HG03342 (cell line): ENCODE data around the gene SPDYC.

Experiments used
- ATAC-seq: cut with Tn5 transposase; IDR thresholded peaks from one replicate; pipeline ENCODE4 v1.9.1; 2021; ENCODE audit warnings: mild to moderate bottlenecking, moderate library complexity; ENCODE audit not compliant: unreplicated experiment

SPDYC gene

GRCh38 chr11:65204646-65205601 is 34.9 kb downstream of the SPDYC start:
- ATAC-seq: no peak

GRCh38 chr11:65205602-65205967 is 35.6 kb downstream of the SPDYC start:
- ATAC-seq: no peak

GRCh38 chr11:65206441-65206841 is 36.4 kb downstream of the SPDYC start:
- no peak for ATAC-seq

GRCh38 chr11:65206901-65207300 is 36.9 kb downstream of the SPDYC start:
- ATAC-seq: no peak

- no peak for ATAC-seq
These were observed 38.1 kb downstream of the SPDYC start for GRCh38 chr11:65207918-65208784.

DNA sequence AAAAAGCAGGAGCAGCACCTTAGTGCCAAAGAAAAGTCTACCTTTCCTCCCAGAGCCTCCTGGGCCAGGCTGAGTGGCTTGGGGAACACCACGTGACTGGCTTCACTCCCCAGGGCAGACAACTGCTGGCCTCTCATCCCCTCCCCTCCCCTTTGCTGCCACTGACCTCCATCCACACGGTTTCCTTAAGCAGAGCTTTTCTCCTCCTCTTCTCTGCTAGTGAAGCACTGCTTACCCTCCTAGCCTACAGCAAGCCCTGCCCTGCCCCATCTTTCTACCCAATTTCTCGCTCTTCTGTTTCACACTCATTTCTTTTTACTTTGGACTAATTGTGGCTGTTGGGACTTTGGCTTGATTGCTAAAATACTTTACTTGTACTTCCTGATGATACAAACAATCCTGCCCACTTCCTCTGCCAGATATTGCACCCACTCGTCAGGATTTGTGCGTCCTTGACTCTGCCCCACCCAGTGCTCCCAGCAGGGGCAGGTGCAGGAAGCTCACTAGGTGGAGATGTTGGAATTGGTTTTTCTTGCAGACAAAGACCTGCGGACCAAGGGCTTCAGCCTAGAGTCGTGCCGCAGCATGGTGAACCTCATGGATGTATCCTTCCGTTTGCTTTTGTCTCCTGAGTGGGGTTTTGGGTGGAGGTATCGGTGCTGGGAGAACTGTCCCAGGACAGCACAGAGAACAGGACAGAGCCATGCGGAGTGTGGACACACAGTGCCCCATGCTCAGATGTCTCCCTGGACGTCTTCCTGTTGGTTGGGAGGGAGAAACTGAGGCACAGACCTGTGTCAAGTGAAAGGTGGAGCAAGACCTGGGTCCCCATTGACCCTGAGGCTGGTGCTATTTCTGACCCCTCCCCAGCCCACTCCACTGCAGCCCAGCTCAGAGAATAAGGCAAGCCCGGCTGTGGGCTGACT is 39.0 kb downstream of the SPDYC start:
- ATAC-seq: no peak

DNA sequence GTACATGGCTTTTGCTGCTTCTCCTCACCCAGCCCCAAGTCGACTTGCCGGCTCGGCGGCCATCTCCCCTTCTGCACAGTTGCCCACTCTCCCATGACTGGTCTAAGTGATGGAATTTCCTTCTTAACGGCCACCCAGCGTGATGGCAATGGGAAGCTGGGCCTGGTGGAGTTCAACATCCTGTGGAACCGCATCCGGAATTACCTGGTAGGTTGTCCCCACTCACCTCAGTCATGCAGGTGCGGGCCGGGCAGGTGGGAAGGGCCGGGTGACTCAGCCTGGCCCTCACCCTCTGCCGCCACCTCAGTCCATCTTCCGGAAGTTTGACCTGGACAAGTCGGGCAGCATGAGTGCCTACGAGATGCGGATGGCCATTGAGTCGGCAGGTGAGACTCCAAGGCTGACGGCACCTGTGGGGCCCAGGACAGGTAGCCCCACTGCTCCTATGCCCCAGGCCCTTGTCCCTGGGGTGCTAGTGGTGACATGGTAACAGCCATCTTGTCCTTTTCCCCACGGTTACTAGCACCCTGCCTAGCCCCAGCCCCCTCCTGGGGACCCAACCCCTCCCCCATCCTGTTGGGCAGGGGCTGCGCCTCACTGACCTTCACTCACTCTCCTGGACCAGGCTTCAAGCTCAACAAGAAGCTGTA is 39.8 kb downstream of the SPDYC start:
- no peak for ATAC-seq

GRCh38 chr11:65210361-65210731 is 40.3 kb downstream of the SPDYC start:
- ATAC-seq: no peak

DNA sequence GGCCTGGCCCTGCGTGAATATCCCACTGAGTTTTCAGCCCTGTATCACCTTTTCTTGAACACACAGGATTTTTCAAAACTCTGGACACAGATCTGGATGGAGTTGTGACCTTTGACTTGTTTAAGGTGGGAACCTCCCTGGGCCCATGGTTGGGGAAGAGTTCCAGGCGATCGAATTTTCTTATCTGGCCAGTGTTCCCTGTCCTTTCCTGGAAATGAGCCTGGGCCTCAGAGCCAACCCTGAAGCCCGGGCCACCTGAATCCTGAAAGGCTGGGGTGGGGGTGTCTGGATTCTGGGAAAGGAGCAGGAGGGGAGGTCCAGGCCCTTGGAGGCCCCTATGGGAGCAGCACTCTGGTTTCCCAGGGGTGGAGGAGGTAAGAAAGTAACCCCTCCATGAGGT is 40.7 kb downstream of the SPDYC start:
- ATAC-seq: no peak

- no peak for ATAC-seq
These were observed 41.5 kb downstream of the SPDYC start for GRCh38 chr11:65211293-65212105.

DNA sequence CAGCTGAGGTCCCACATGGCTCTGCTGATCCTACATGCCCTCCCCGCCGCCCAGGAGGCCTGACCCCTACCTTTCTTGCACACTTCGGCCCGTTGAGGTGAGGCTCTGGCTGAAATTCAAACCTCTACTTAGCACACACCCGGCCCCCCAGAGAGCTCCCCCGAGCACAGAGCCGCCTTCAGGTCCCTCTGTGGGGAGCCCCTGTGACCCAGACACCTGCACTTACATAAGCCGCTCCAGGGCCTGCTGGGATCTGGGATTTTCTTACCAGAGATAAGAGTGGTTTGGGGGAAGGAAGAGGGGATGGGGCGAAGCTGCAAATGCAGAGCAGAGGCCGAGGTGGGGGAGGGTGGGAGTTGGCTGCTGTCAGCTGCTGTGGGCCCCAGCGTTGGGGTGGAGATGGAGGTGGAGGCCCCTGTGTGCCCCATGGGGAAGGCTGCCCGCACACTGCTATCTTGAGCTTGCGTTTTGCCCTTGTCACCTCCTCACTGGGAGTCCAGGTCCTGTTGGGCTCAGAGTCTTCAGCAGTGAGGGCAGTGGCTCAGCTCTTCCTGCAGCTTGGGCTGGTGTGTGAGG is 42.3 kb downstream of the SPDYC start:
- ATAC-seq: no peak

DNA sequence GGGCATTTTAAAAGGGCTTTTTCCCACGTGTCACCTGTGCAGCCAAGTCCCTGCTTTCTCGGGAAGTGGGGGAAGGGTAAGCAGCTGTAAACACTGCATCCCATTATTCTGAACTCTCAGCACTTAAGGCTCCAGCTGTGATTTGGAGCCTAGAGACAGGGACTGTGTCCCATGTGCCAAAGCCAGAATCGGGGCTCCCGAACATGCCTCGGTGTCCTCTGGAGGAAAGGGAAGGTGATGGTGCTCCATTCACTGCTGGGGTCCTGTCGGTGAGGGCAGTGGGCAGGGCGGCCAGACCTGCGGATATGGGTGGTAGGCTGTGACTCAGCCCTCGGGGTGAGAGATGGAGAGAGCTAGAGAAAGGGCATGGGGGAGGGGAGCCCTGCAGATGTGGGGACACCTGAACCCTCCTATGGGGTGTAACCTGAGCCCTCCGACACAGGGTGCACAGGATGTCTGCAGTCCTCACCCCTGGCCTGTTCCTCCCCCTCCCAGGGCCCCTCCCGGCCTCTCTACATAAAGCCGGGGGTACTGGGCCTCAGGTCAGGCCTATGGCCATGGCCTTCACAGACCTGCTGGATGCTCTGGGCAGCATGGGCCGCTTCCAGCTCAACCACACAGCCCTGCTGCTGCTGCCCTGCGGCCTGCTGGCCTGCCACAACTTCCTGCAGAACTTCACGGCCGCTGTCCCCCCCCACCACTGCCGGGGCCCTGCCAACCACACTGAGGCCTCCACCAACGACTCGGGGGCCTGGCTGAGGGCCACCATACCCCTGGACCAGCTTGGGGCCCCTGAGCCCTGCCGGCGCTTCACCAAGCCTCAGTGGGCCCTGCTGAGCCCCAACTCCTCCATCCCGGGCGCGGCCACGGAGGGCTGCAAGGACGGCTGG is 43.5 kb downstream of the SPDYC start:
- ATAC-seq: no peak

DNA sequence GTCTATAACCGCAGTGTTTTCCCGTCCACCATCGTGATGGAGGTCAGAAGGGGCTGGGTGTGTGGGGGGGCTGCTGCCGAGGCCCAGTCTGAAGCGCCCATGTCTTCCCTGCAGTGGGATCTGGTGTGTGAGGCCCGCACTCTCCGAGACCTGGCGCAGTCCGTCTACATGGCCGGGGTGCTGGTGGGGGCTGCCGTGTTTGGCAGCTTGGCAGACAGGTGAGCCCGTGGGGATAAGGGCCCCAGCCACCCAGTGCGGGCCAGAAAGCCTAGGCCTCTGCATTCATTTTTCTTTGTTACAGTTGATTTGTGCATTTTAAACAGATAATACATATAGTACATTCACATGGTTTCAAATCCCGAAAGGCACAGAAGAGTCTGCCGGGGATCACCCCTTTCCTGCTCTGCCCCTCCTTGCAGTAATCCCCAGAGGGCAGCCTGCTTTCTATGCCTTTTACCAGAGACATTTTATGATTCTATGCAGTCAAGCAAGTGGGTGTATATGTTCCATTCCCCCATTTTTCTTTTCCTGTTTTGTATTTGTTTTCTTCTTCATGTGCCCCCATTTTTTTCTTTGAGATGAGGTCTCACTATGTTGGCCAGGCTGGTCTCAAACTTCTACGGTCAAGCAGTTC is 44.3 kb downstream of the SPDYC start:
- ATAC-seq: no peak

- ATAC-seq: no peak
These were observed 45.5 kb downstream of the SPDYC start for GRCh38 chr11:65215441-65216076.

DNA sequence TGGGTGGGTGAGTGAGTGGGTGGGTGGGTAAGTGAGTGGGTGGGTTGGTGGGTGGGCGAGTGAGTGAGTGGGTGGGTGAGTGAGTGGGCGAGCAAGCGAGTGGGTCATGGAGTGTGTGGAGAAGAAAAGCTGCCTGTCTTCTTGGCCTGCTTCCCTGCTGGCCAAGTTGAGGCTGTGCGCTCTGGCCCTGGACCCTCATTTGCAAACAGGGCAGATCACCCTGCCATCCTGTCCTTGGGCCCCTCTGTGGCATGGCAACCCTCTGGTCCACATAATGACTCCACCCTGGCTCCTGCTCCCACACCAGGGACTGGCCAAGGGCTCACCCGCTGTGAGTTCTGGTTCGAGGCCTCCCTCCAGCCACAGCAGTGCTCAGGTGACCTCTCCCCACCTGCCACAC is 46.8 kb downstream of the SPDYC start:
- ATAC-seq: no peak

DNA sequence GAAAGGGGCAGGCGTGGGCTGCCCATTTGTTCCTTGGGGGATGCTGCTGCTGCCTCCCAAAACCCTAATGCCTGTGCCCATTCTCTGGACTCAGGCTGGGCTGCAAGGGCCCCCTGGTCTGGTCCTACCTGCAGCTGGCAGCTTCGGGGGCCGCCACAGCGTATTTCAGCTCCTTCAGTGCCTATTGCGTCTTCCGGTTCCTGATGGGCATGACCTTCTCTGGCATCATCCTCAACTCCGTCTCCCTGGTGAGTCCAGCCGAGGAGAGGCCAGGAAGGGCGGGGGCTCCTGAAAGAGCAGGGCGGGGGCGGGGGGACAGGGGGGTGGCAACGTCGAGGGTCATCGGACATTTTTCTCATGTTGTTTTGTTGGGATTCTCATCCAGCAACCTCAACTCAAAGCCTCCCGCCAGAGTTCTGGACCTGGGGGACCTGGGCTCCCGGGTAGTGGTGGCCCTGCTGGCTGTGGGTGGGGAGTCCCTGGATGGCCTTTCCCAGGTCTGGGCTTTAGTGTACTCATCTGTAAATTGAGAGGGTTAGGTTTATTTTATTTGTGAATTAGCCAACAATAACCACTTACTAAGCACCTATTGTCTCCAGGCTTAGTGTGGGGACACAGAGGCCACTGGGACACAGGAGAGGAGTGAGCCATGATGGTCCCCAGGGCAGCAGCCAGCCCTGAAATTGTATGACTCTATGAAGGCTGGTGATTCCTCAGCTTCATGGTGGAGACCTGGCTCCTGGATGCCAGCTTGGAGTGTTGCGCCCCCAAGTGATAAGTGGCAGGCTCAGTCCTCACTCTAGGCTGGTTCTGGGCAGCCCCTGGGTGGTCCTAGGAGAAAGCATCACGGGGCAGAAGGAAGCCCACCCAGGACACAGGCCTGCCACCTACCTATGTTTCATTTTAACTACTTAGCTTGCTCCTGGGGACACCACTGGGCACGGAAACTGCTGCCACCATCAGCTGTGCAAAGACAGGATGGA is 47.7 kb downstream of the SPDYC start:
- ATAC-seq: no peak
